Tibial nerve (tissue), 4 donors: ENCODE results near the gene ST14. TPM values are rescaled to one million over a fixed set of nuclear protein-coding genes. Genes with fewer than 3 reads are reported as not detected.
"Not testable (repeated sequence)": the region's sequence is repeated elsewhere in the genome, so short reads cannot be mapped to it uniquely, and the experiment has no call there.

ENCODE experiments used
- DNase-seq, 2 donors: peaks; one replicate each; pipeline ENCODE4 v3.0.0-alpha.2; 2019; ENCODE audit warnings: low spot score in 2 of 2
- H3K27ac ChIP-seq, 4 donors: fragments of 200-600 bp; sonication (generic) in 3 of 4; one replicate each; pipeline ENCODE4 v1.5.1; 2017 to 2019; ENCODE audit warnings: mild to moderate bottlenecking in 1 of 4
- H3K27me3 ChIP-seq, 2 donors: fragments of 200-600 bp; sonication (generic) in 1 of 2; one replicate each; pipeline versions ENCODE4 v1.5.1 to v1.6.0; 2017 to 2019
- H3K36me3 ChIP-seq, 3 donors: fragments of 200-600 bp; sonication (generic); one replicate each; pipeline ENCODE4 v1.5.1; 2018 to 2019
- H3K4me1 ChIP-seq, 4 donors: fragments of 200-600 bp; sonication (generic) in 3 of 4; one replicate each; pipeline ENCODE4 v1.5.1; 2017 to 2019
- H3K4me3 ChIP-seq, 4 donors: fragments of 200-600 bp; sonication (generic) in 3 of 4; one replicate each; pipeline ENCODE4 v1.5.1; 2017 to 2019; ENCODE audit warnings: mild to moderate bottlenecking in 1 of 4, moderate library complexity in 1 of 4
- H3K9me3 ChIP-seq, 4 donors: fragments of 200-600 bp; sonication (generic) in 3 of 4; one replicate each; pipeline ENCODE4 v1.5.1; 2017 to 2019
- CTCF ChIP-seq, 5 experiments: fragments of 200-600 bp in 3 of 5; fragments of 450-650 bp in 2 of 5; sonication (generic) in 3 of 5; IDR thresholded peaks; one replicate each; pipeline ENCODE4 v1.5.1; 2016 to 2019; ENCODE audit warnings: antibody characterized with exemption in 5 of 5, mild to moderate bottlenecking in 3 of 5, moderate library complexity in 2 of 5
- EP300 ChIP-seq, 2 donors: sonication (generic); formaldehyde crosslinking; IDR thresholded peaks; one replicate each; pipeline ENCODE4 v1.6.1; 2017; ENCODE audit warnings: antibody characterized with exemption in 2 of 2, mild to moderate bottlenecking in 1 of 2
- POLR2A ChIP-seq, 2 donors: fragments of 450-650 bp; IDR thresholded peaks; one replicate each; pipeline ENCODE4 v1.6.1; 2017; ENCODE audit warnings: antibody characterized with exemption in 2 of 2, mild to moderate bottlenecking in 2 of 2, moderate library complexity in 2 of 2
- WGBS, 2 donors: methylation state at CpG; one replicate each; pipeline ENCODE4 v1.1.5; 2018; 5-methylcytosine and 5-hydroxymethylcytosine counted together
- small RNA-seq: library from RNA; depleted of rRNA; stranded (forward); fragments of <200 nt; gene quantifications from one replicate; pipeline ENCODE3, GENCODE V24; 2016
- total RNA-seq, 4 donors: library from RNA; depleted of rRNA; stranded (reverse); fragments of >200 nt; gene quantifications; one replicate each; pipeline ENCODE4 v1.1.0, GENCODE V29; 2016

The ST14 gene
- total RNA-seq, 4 donors from 2014 or later, result 1.5 to 10.8 (median 2.6) TPM

GRCh38 chr11:130246270-130246669 lies 86.7 kb downstream of the ST14 start:
- peaks cover 0 to 1% (median 0%) of the 10 kb centered on the region in 4 donors for H3K9me3 ChIP-seq
- peaks cover 0 to 14% (median 0%) of the 10 kb centered on the region in 3 donors for H3K36me3 ChIP-seq
- no peak for DNase-seq
- no peak overlapping the region for H3K27ac ChIP-seq
- no peak overlapping the region for H3K4me3 ChIP-seq
- TF ChIP-seq POLR2A (IDR thresholded peaks at IDR 0.05), result no peak
- no peak for TF ChIP-seq EP300 (IDR thresholded peaks at IDR 0.05)
- TF ChIP-seq CTCF (IDR thresholded peaks at IDR 0.05), result no peak
- WGBS, 2 donors, result 35 to 45% methylated on average over 1 of the region's 1 CpG
- peaks cover 0 to 18% (median 9%) of the 10 kb centered on the region in 4 donors for H3K4me1 ChIP-seq
- no peaks in the 10 kb centered on the region for H3K27me3 ChIP-seq

GRCh38 chr11:130246738-130247137 lies 87.2 kb downstream of the ST14 start:
- Histone ChIP-seq H3K27me3 (no peaks in the 10 kb centered on the region), H3K9me3 (peaks cover 0 to 3% (median under 1%) of the 10 kb centered on the region in 4 donors), H3K4me1 (peaks cover 0 to 18% (median 7%) of the 10 kb centered on the region in 4 donors), H3K4me3 (no peak overlapping the region), H3K36me3 (peaks cover 0 to 19% (median 0%) of the 10 kb centered on the region in 3 donors), H3K27ac (no peak overlapping the region)
- no peak for DNase-seq
- TF ChIP-seq EP300 (IDR thresholded peaks at IDR 0.05), result no peak
- TF ChIP-seq POLR2A (IDR thresholded peaks at IDR 0.05), result no peak
- TF ChIP-seq CTCF (IDR thresholded peaks at IDR 0.05), result no peak
- WGBS, 2 donors, result 59 to 61% methylated on average over 3 of the region's 3 CpGs

- H3K27me3 ChIP-seq, result no peaks in the 10 kb centered on the region
- DNase-seq, result no peak
- no peak overlapping the region for H3K27ac ChIP-seq
- peaks cover 0 to 7% (median 1%) of the 10 kb centered on the region in 4 donors for H3K9me3 ChIP-seq
- H3K36me3 ChIP-seq, result peaks cover 0 to 21% (median 0%) of the 10 kb centered on the region in 3 donors
- H3K4me3 ChIP-seq, result no peak overlapping the region
- TF ChIP-seq EP300 (IDR thresholded peaks at IDR 0.05) (no peak), CTCF (IDR thresholded peaks at IDR 0.05) (no peak), POLR2A (IDR thresholded peaks at IDR 0.05) (no peak)
- H3K4me1 ChIP-seq, result peaks cover 0 to 18% (median 6%) of the 10 kb centered on the region in 4 donors
- WGBS, 2 donors, result 70 to 75% methylated on average over 2 of the region's 2 CpGs
Measured at GRCh38 chr11:130247319-130247718, 87.7 kb downstream of the ST14 start.

GRCh38 chr11:130249371-130249770 lies 89.8 kb downstream of the ST14 start:
- TF ChIP-seq CTCF (IDR thresholded peaks at IDR 0.05), result no peak
- no peak for TF ChIP-seq EP300 (IDR thresholded peaks at IDR 0.05)
- no peak for TF ChIP-seq POLR2A (IDR thresholded peaks at IDR 0.05)
- no peak for DNase-seq
- peaks cover 0 to 8% (median 1%) of the 10 kb centered on the region in 4 donors for H3K9me3 ChIP-seq
- no peaks in the 10 kb centered on the region for H3K27me3 ChIP-seq
- WGBS, 2 donors, result 90 to 94% methylated on average over 5 of the region's 5 CpGs
- no peak overlapping the region for H3K4me3 ChIP-seq
- peaks cover 0 to 12% (median 6%) of the 10 kb centered on the region in 4 donors for H3K4me1 ChIP-seq
- H3K27ac ChIP-seq, result no peak overlapping the region
- peaks cover 0 to 21% (median 0%) of the 10 kb centered on the region in 3 donors for H3K36me3 ChIP-seq

- not testable (repeated sequence) for H3K4me3 ChIP-seq, H3K9me3 ChIP-seq, H3K27me3 ChIP-seq, DNase-seq, H3K27ac ChIP-seq
- Histone ChIP-seq H3K4me1 (peaks cover 0 to 12% (median 6%) of the 10 kb centered on the region in 4 donors), H3K36me3 (peaks cover 0 to 21% (median 0%) of the 10 kb centered on the region in 3 donors)
- 78 to 84% methylated on average over 5 of the region's 5 CpGs for WGBS, 2 donors
Measured at GRCh38 chr11:130249929-130250328, 90.3 kb downstream of the ST14 start.

- not testable (repeated sequence) for H3K27me3 ChIP-seq, H3K4me1 ChIP-seq, H3K9me3 ChIP-seq, H3K4me3 ChIP-seq, H3K27ac ChIP-seq, DNase-seq
- 74 to 95% methylated on average over 1 of the region's 1 CpG for WGBS, 2 donors
- peaks cover 0 to 21% (median 0%) of the 10 kb centered on the region in 3 donors for H3K36me3 ChIP-seq
Measured at GRCh38 chr11:130251763-130252162, 92.2 kb downstream of the ST14 start.

Small RNAs within 50 kb of the gene (small RNA-seq; reads per million reads assigned to genes)
- not detected for gene RF00015

Other genes starting within 250 kb of the ST14 start
- gene PRDM10, start 156.9 kb upstream of the ST14 start, total RNA-seq, result 10 to 100 TPM in 2 of 4 donors, 1 to 10 TPM in 2; 9.2 to 23.1 (median 11.0) TPM
- gene APLP2, start 89.9 kb upstream of the ST14 start, total RNA-seq, result 100 to 1,000 TPM; 200 to 229 (median 212) TPM
- 10 to 100 TPM; 45.3 to 62.1 (median 55.8) TPM for gene ZBTB44, start 155.1 kb downstream of the ST14 start, total RNA-seq